HCT116 (cell line): ENCODE measurements around the gene SYAP1. TPM values are rescaled to one million over a fixed set of nuclear protein-coding genes. Genes with fewer than 3 reads are reported as not detected.

ENCODE experiments used
- ATAC-seq: fragments of 200-7000 bp; cut with Tn5 transposase; 2 replicates; pipeline ENCODE4 v1.9.1; 2020; ENCODE audit warnings: mild to moderate bottlenecking, moderate library complexity
- BruUV-seq: library from RNA; stranded (reverse); fragments of 400-500 nt; replicated peaks from 2 replicates; lab custom pipeline; 2021; lab: Mats Ljungman, UMichigan
- CTCF ChIA-PET: fragments of 300-600 bp; sonication (Branson Sonifier 250); formaldehyde crosslinking; loops from one replicate; lab custom pipeline; 2021; ENCODE audit warnings: antibody characterized with exemption; lab: Charles Lee
- POLR2A ChIA-PET: fragments of 300-600, 350-600 bp; sonication (Branson Sonifier 250); formaldehyde crosslinking; loops from one replicate; lab custom pipeline; 2021; ENCODE audit warnings: antibody characterized with exemption; lab: Charles Lee
- RAD21 ChIA-PET, 2 experiments: fragments of 300-600 bp; sonication (Branson Sonifier 250); formaldehyde crosslinking; loops; one replicate each; lab custom pipeline; 2023; ENCODE audit warnings: low total read pairs in 2 of 2; ENCODE audit not compliant: uncharacterized antibody in 2 of 2, unreplicated experiment in 2 of 2, low non-redundant PET in 1 of 2; lab: Charles Lee
- DNase-seq: peaks from one replicate; pipeline ENCODE4 v3.0.0-alpha.2; 2010; ENCODE audit warnings: low read depth, low spot score
- H2AFZ ChIP-seq: fragments of 200-600 bp; shearing (Covaris generic), sonication (generic); 2 replicates; pipeline ENCODE4 v1.6.1; 2017; ENCODE audit warnings: low read depth, mixed run types, mixed read lengths, antibody characterized with exemption, low read length; ENCODE audit not compliant: poor library complexity, severe bottlenecking
- H3K27ac ChIP-seq: 2 replicates; pipeline ENCODE4 v1.5.1; 2012; ENCODE audit warnings: low read depth, low read length
- H3K27me3 ChIP-seq: fragments of 200-600 bp; sonication (generic); 2 replicates; pipeline ENCODE4 v1.6.1; 2016; ENCODE audit warnings: mixed run types, low read length, mixed read lengths; ENCODE audit not compliant: insufficient read depth
- H3K36me3 ChIP-seq, 2 experiments: fragments of 200-500 bp in 1 of 2; fragments of 200-600 bp in 1 of 2; sonication (Bioruptor generic) in 1 of 2; sonication (generic) in 1 of 2; 2 replicates each; pipeline versions ENCODE4 v1.5.1 to v1.6.1; 2014 to 2016; ENCODE audit warnings: low read length in 2 of 2, inconsistent platforms in 1 of 2, mixed read lengths in 1 of 2, mixed run types in 1 of 2; ENCODE audit not compliant: insufficient read depth in 2 of 2, control insufficient read depth in 1 of 2
- H3K4me1 ChIP-seq, 2 experiments: fragments of 200-600 bp in 1 of 2; sonication (generic) in 1 of 2; 2 replicates each; pipeline versions ENCODE4 v1.5.1 to v1.6.1; 2012 to 2017; ENCODE audit warnings: low read length in 2 of 2, inconsistent platforms in 1 of 2, mild to moderate bottlenecking in 1 of 2, mixed read lengths in 1 of 2, mixed run types in 1 of 2, moderate library complexity in 1 of 2; ENCODE audit not compliant: insufficient read depth in 2 of 2, control insufficient read depth in 1 of 2
- H3K4me2 ChIP-seq: fragments of 200-600 bp; sonication (generic); 2 replicates; pipeline ENCODE4 v1.6.1; 2017; ENCODE audit warnings: mixed run types, low read length, mixed read lengths
- H3K4me3 ChIP-seq, 2 experiments: fragments of 200-600 bp in 1 of 2; sonication (generic) in 1 of 2; replicated peaks in 1 of 2; 2 replicates each; pipeline ENCODE4 v1.5.1; 2011 to 2016; ENCODE audit warnings: low read length in 2 of 2, control low read depth in 1 of 2, low read depth in 1 of 2, mild to moderate bottlenecking in 1 of 2, mixed read lengths in 1 of 2, mixed run types in 1 of 2
- H3K79me2 ChIP-seq: fragments of 200-600 bp; sonication (generic); 2 replicates; pipeline ENCODE4 v1.6.1; 2017; ENCODE audit warnings: mild to moderate bottlenecking, mixed run types, low read length, moderate library complexity, mixed read lengths; ENCODE audit not compliant: insufficient read depth
- H3K9ac ChIP-seq: fragments of 200-600 bp; sonication (generic); 2 replicates; pipeline ENCODE4 v1.6.1; 2016; ENCODE audit warnings: low read length, mixed read lengths
- H3K9me2 ChIP-seq: fragments of 200-600 bp; sonication (generic), shearing (Covaris generic); 2 replicates; pipeline ENCODE4 v1.6.1; 2017; ENCODE audit warnings: mixed run types, mild to moderate bottlenecking, moderate library complexity; ENCODE audit not compliant: insufficient read depth
- H3K9me3 ChIP-seq, 2 experiments: fragments of 200-500 bp in 1 of 2; fragments of 200-600 bp in 1 of 2; sonication (Bioruptor generic) in 1 of 2; sonication (generic) in 1 of 2; 2 replicates each; pipeline ENCODE4 v1.6.1; 2014 to 2017; ENCODE audit warnings: low read length in 2 of 2, mixed read lengths in 2 of 2, inconsistent platforms in 1 of 2, low read depth in 1 of 2, mild to moderate bottlenecking in 1 of 2, mixed run types in 1 of 2, moderate library complexity in 1 of 2; ENCODE audit not compliant: control insufficient read depth in 1 of 2, insufficient read depth in 1 of 2
- H4K20me1 ChIP-seq: fragments of 200-600 bp; sonication (generic), shearing (Covaris generic); 2 replicates; pipeline ENCODE4 v1.6.1; 2017; ENCODE audit warnings: mixed run types, mild to moderate bottlenecking, moderate library complexity; ENCODE audit not compliant: insufficient read depth
- ATF3 ChIP-seq: IDR thresholded peaks from 2 replicates; pipeline ENCODE4 v1.6.1; 2012
- CBX3 ChIP-seq: IDR thresholded peaks from 2 replicates; pipeline ENCODE4 v1.6.1; 2012; ENCODE audit warnings: low read depth
- CEBPB ChIP-seq: IDR thresholded peaks from 2 replicates; pipeline ENCODE4 v1.6.1; 2012; ENCODE audit warnings: low read depth
- CTCF ChIP-seq, 3 experiments: fragments of 200-600 bp in 1 of 3; sonication (generic) in 1 of 3; IDR thresholded peaks in 2 of 3; conservative IDR thresholded peaks in 1 of 3; 2 replicates each; pipeline ENCODE4 v1.5.1; 2012 to 2017; ENCODE audit warnings: low read depth in 2 of 3, low read length in 2 of 3, antibody characterized with exemption in 1 of 3, borderline replicate concordance in 1 of 3, control low read depth in 1 of 3, mild to moderate bottlenecking in 1 of 3, mixed read lengths in 1 of 3, mixed run types in 1 of 3, moderate library complexity in 1 of 3; ENCODE audit not compliant: insufficient read depth in 1 of 3
- EGR1 ChIP-seq: IDR thresholded peaks from 2 replicates; pipeline ENCODE4 v1.6.1; 2012; ENCODE audit warnings: low read depth
- EZH2 ChIP-seq: fragments of 200-600 bp; sonication (generic); IDR thresholded peaks from 2 replicates; pipeline ENCODE4 v1.6.1; 2017; ENCODE audit warnings: antibody characterized with exemption, mixed run types
- EZH2phosphoT487 ChIP-seq: fragments of 200-600 bp; IDR thresholded peaks from 2 replicates; pipeline ENCODE4 v1.6.1; 2018; ENCODE audit warnings: antibody characterized with exemption, borderline replicate concordance
- FOSL1 ChIP-seq: IDR thresholded peaks from 2 replicates; pipeline ENCODE4 v1.6.1; 2012; ENCODE audit warnings: low read depth
- MAX ChIP-seq: IDR thresholded peaks from 2 replicates; pipeline ENCODE4 v1.6.1; 2012
- POLR2A ChIP-seq: IDR thresholded peaks from 2 replicates; pipeline ENCODE4 v1.7.0; 2011; ENCODE audit warnings: borderline replicate concordance; ENCODE audit not compliant: insufficient read depth, insufficient read length; ENCODE audit errors: extremely low read depth
- POLR2AphosphoS5 ChIP-seq: IDR thresholded peaks from 2 replicates; pipeline ENCODE4 v1.6.1; 2011; ENCODE audit warnings: mild to moderate bottlenecking, low read depth, low read length, moderate library complexity
- RAD21 ChIP-seq: IDR thresholded peaks from 2 replicates; pipeline ENCODE4 v1.6.1; 2012; ENCODE audit warnings: low read depth, mild to moderate bottlenecking
- REST ChIP-seq: IDR thresholded peaks from 2 replicates; pipeline ENCODE4 v1.6.1; 2012; ENCODE audit warnings: low read depth
- SIN3A ChIP-seq: IDR thresholded peaks from 2 replicates; pipeline ENCODE4 v1.6.1; 2012; ENCODE audit warnings: low read depth
- SP1 ChIP-seq: IDR thresholded peaks from 2 replicates; pipeline ENCODE4 v1.6.1; 2012; ENCODE audit warnings: low read depth
- TCF7L2 ChIP-seq: IDR thresholded peaks from 2 replicates; pipeline ENCODE4 v1.7.0; 2011; ENCODE audit warnings: borderline replicate concordance, inconsistent platforms; ENCODE audit not compliant: insufficient read depth, insufficient read length; ENCODE audit errors: extremely low read depth
- YY1 ChIP-seq: IDR thresholded peaks from 2 replicates; pipeline ENCODE4 v1.6.1; 2011; ENCODE audit warnings: low read length, low read depth, moderate library complexity, mild to moderate bottlenecking; ENCODE audit not compliant: insufficient replicate concordance; ENCODE audit errors: extremely low read depth
- ZBTB33 ChIP-seq: IDR thresholded peaks from 2 replicates; pipeline ENCODE4 v1.6.1; 2011; ENCODE audit warnings: mild to moderate bottlenecking, low read length, moderate library complexity; ENCODE audit not compliant: insufficient replicate concordance; ENCODE audit errors: extremely low read depth
- ZFX ChIP-seq: fragments of 450-650 bp; IDR thresholded peaks from 2 replicates; pipeline ENCODE4 v1.6.1; 2017
- ZNF274 ChIP-seq: fragments of 200-500 bp; sonication (Bioruptor generic); IDR thresholded peaks from 2 replicates; pipeline ENCODE4 v1.6.1; 2014; ENCODE audit warnings: mild to moderate bottlenecking, low read depth, low read length, inconsistent platforms
- intact Hi-C: fragments of 100-400 bp; cut with micrococcal nuclease; formaldehyde crosslinking; loops from 2 replicates; pipeline ENCODE4 v1.10.0; 2022
- total RNA-seq: library from RNA; stranded (reverse); gene quantifications from one replicate; pipeline ENCODE4 v1.2.1, GENCODE V29; 2021; ENCODE audit not compliant: unreplicated experiment

Gene SYAP1
- total RNA-seq, 1 experiment from 2014 or later, result 24.8 TPM

GRCh38 chrX:16774746-16775145 is 55.3 kb downstream of the SYAP1 start:
- BruUV-seq, result no TSS peak
- no peaks in the 10 kb centered on the region for H3K9me2 ChIP-seq
- ATAC-seq, result no peak
- H3K4me1 ChIP-seq, result peaks cover 3 to 24% of the 10 kb centered on the region in 2 experiments; a peak in 3 of 4 replicates
- no peaks in the 10 kb centered on the region for H3K9me3 ChIP-seq
- H2AFZ ChIP-seq, result no peak overlapping the region
- ChIA-PET RAD21 (interaction anchor here in 1 of 2 experiments (0.6 kb wide), 1 partner anchor 14 kb away, joined by 3 read pairs; no protein-coding TSS in a partner anchor), CTCF (no interaction called here)
- H3K36me3 ChIP-seq, result no peaks in the 10 kb centered on the region
- H3K4me2 ChIP-seq, result no peak overlapping the region
- TF ChIP-seq ZNF274, result no peak
- TF ChIP-seq RAD21, result no peak
- TF ChIP-seq EZH2phosphoT487, result no peak
- TF ChIP-seq TCF7L2, result no peak
- TF ChIP-seq MAX, result no peak
- TF ChIP-seq CBX3, result no peak
- TF ChIP-seq ZBTB33, result no peak
- no peak for TF ChIP-seq POLR2AphosphoS5
- no peak for TF ChIP-seq EGR1
- TF ChIP-seq EZH2, result no peak
- no peak for TF ChIP-seq SIN3A
- TF ChIP-seq POLR2A, result no peak
- TF ChIP-seq ATF3, result no peak
- TF ChIP-seq REST, result no peak
- no peak for TF ChIP-seq YY1
- no peak for TF ChIP-seq SP1
- no peak for TF ChIP-seq FOSL1
- no peak for TF ChIP-seq CEBPB
- no peak for TF ChIP-seq CTCF (IDR thresholded peaks at IDR 0.05 in 2 of 3, conservative IDR thresholded peaks at IDR 0.05 in 1 of 3; ENCODE audit: borderline replicate concordance in 1 of 3, insufficient read depth in 1 of 3, low read depth in 2 of 3, low read length in 2 of 3)
- TF ChIP-seq ZFX, result no peak
- TF ChIP-seq, all 23 proteins: peak for 0
- intact Hi-C loops, result no loop called here
- no peaks in the 10 kb centered on the region for H3K79me2 ChIP-seq
- H4K20me1 ChIP-seq, result no peaks in the 10 kb centered on the region
- no peak for DNase-seq
- H3K27ac ChIP-seq, result no peak overlapping the region
- POLR2A ChIA-PET, result interaction anchor here (1.5 kb wide), 1 partner anchor 11 kb away, joined by 4 read pairs; the partner anchor contains the start of gene TXLNG
- H3K9ac ChIP-seq, result no peak overlapping the region
- no peak overlapping the region for H3K4me3 ChIP-seq
- H3K27me3 ChIP-seq, result no peaks in the 10 kb centered on the region
